Measurements from ENCODE around the gene XYLT1. TPM values are rescaled to one million over a fixed set of nuclear protein-coding genes. Genes with fewer than 3 reads are reported as not detected.

XYLT1 gene
- polyA plus RNA-seq, 3 donors from 2014 or later = 0.79 to 6.2 (median 3.3) TPM

GRCh38 chr16:17245776-17246175 lies 225.0 kb downstream of the XYLT1 start:
- H3K27ac Mint-ChIP-seq = no peak overlapping the region
- H3K36me3 Mint-ChIP-seq = peaks cover 3 to 15% (median 5%) of the 10 kb centered on the region in 3 donors

GRCh38 chr16:17244872-17245551 lies 225.7 kb downstream of the XYLT1 start:
- Mint-ChIP-seq H3K4me3 (no peak overlapping the region), H3K27ac (no peak overlapping the region), H3K27me3 (ENCODE audit: low read depth in 3 of 3) (peaks cover 0 to 2% (median 1%) of the 10 kb centered on the region in 3 donors), H3K36me3 (peaks cover 0 to 13% (median 5%) of the 10 kb centered on the region in 3 donors), H3K9me3 (no peaks in the 10 kb centered on the region), H3K4me1 (peaks cover 43 to 46% of the 10 kb centered on the region in 2 donors)
- no peak for DNase-seq

More at GRCh38 chr16:17245776-17246175, 225.0 kb downstream of the XYLT1 start:
- no peak for DNase-seq
- Mint-ChIP-seq H3K27me3 (ENCODE audit: low read depth in 3 of 3) (peaks cover 0 to 2% (median 1%) of the 10 kb centered on the region in 3 donors), H3K9me3 (no peaks in the 10 kb centered on the region), H3K4me3 (no peak overlapping the region), H3K4me1 (peaks cover 40 to 49% of the 10 kb centered on the region in 2 donors)

GRCh38 chr16:17241264-17241835 lies 229.4 kb downstream of the XYLT1 start:
- H3K27ac Mint-ChIP-seq = no peak overlapping the region
- H3K36me3 Mint-ChIP-seq = peaks cover 0 to 24% (median 10%) of the 10 kb centered on the region in 3 donors
- peaks cover 49 to 58% of the 10 kb centered on the region in 2 donors for H3K4me1 Mint-ChIP-seq
- H3K27me3 Mint-ChIP-seq (ENCODE audit: low read depth in 3 of 3) = peaks cover 0 to 2% (median 1%) of the 10 kb centered on the region in 3 donors
- no peaks in the 10 kb centered on the region for H3K9me3 Mint-ChIP-seq
- DNase-seq = no peak
- H3K4me3 Mint-ChIP-seq = no peak overlapping the region

- peak overlapping the region in 4 of 6 donors; percentile 13 to 59 (median 36) for H3K27ac Mint-ChIP-seq
- H3K4me3 Mint-ChIP-seq = peak overlapping the region in 2 of 5 donors; percentile 29 to 31
Measured at GRCh38 chr16:17238285-17239028, 232.3 kb downstream of the XYLT1 start.

GRCh38 chr16:17237350-17237944 lies 233.3 kb downstream of the XYLT1 start:
- peak overlapping the region in 1 of 5 donors; percentile 3 for H3K4me3 Mint-ChIP-seq
- peaks cover 38 to 50% of the 10 kb centered on the region in 2 donors for H3K4me1 Mint-ChIP-seq
- no peak for DNase-seq
- peak overlapping the region in 3 of 6 donors; percentile 31 to 63 (median 39) for H3K27ac Mint-ChIP-seq
- peaks cover 0 to 3% (median 2%) of the 10 kb centered on the region in 3 donors for H3K27me3 Mint-ChIP-seq (ENCODE audit: low read depth in 3 of 3)
- H3K9me3 Mint-ChIP-seq = no peaks in the 10 kb centered on the region
- H3K36me3 Mint-ChIP-seq = peaks cover 0 to 19% (median 13%) of the 10 kb centered on the region in 3 donors

More at GRCh38 chr16:17238285-17239028, 232.3 kb downstream of the XYLT1 start:
- H3K9me3 Mint-ChIP-seq = no peaks in the 10 kb centered on the region
- peaks cover 0 to 1% (median 0%) of the 10 kb centered on the region in 3 donors for H3K27me3 Mint-ChIP-seq (ENCODE audit: low read depth in 3 of 3)
- H3K36me3 Mint-ChIP-seq = peaks cover 0 to 24% (median 13%) of the 10 kb centered on the region in 3 donors
- DNase-seq = peak in 1 of 3 donors; percentile 30
- H3K4me1 Mint-ChIP-seq = peaks cover 30 to 40% of the 10 kb centered on the region in 2 donors

GRCh38 chr16:17235147-17235815 lies 235.5 kb downstream of the XYLT1 start:
- Mint-ChIP-seq H3K9me3 (no peaks in the 10 kb centered on the region), H3K27me3 (ENCODE audit: low read depth in 3 of 3) (peaks cover 3 to 4% (median 3%) of the 10 kb centered on the region in 3 donors), H3K4me3 (no peak overlapping the region), H3K36me3 (peaks cover 3 to 24% (median 18%) of the 10 kb centered on the region in 3 donors), H3K4me1 (peaks cover 40 to 53% of the 10 kb centered on the region in 2 donors), H3K27ac (no peak overlapping the region)
- no peak for DNase-seq

- Mint-ChIP-seq H3K27ac (peak overlapping the region in 2 of 6 donors; percentile 1 to 32), H3K9me3 (no peaks in the 10 kb centered on the region), H3K27me3 (ENCODE audit: low read depth in 3 of 3) (peaks cover 3 to 4% (median 3%) of the 10 kb centered on the region in 3 donors), H3K4me3 (no peak overlapping the region), H3K36me3 (peaks cover 4 to 13% (median 9%) of the 10 kb centered on the region in 3 donors), H3K4me1 (peaks cover 23 to 34% of the 10 kb centered on the region in 2 donors)
- DNase-seq = no peak
Measured at GRCh38 chr16:17233318-17234002, 237.3 kb downstream of the XYLT1 start.

- peaks cover 15 to 25% of the 10 kb centered on the region in 2 donors for H3K4me1 Mint-ChIP-seq
- H3K27ac Mint-ChIP-seq = peak overlapping the region; percentile 1 to 67 (median 28)
- no peaks in the 10 kb centered on the region for H3K9me3 Mint-ChIP-seq
- H3K27me3 Mint-ChIP-seq (ENCODE audit: low read depth in 3 of 3) = peaks cover 3 to 5% (median 4%) of the 10 kb centered on the region in 3 donors
- H3K36me3 Mint-ChIP-seq = peaks cover 4 to 19% (median 14%) of the 10 kb centered on the region in 3 donors
- peak; percentile 59 to 66 (median 61) for DNase-seq
- no peak overlapping the region for H3K4me3 Mint-ChIP-seq
Measured at GRCh38 chr16:17232487-17232886, 238.3 kb downstream of the XYLT1 start.

- Mint-ChIP-seq H3K4me1 (peaks cover 16 to 19% of the 10 kb centered on the region in 2 donors), H3K4me3 (no peak overlapping the region), H3K27ac (no peak overlapping the region), H3K27me3 (ENCODE audit: low read depth in 3 of 3) (peaks cover 3 to 7% (median 4%) of the 10 kb centered on the region in 3 donors), H3K9me3 (no peaks in the 10 kb centered on the region), H3K36me3 (peaks cover 4 to 24% (median 19%) of the 10 kb centered on the region in 3 donors)
- DNase-seq = no peak
Measured at GRCh38 chr16:17231972-17232371, 238.8 kb downstream of the XYLT1 start.

- H3K27ac Mint-ChIP-seq = no peak overlapping the region
- H3K4me3 Mint-ChIP-seq = no peak overlapping the region
- H3K27me3 Mint-ChIP-seq (ENCODE audit: low read depth in 3 of 3) = peaks cover 3 to 7% (median 6%) of the 10 kb centered on the region in 3 donors
- peaks cover 4 to 25% (median 18%) of the 10 kb centered on the region in 3 donors for H3K36me3 Mint-ChIP-seq
- no peak for DNase-seq
- no peaks in the 10 kb centered on the region for H3K9me3 Mint-ChIP-seq
- peaks cover 17 to 18% of the 10 kb centered on the region in 2 donors for H3K4me1 Mint-ChIP-seq
Measured at GRCh38 chr16:17230932-17231581, 239.7 kb downstream of the XYLT1 start.

GRCh38 chr16:17229766-17230165 lies 241.0 kb downstream of the XYLT1 start:
- Mint-ChIP-seq H3K4me1 (peaks cover 29 to 31% of the 10 kb centered on the region in 2 donors), H3K4me3 (no peak overlapping the region), H3K36me3 (peaks cover 4 to 22% (median 18%) of the 10 kb centered on the region in 3 donors), H3K27ac (peak overlapping the region in 2 of 6 donors; percentile 16 to 37), H3K9me3 (no peaks in the 10 kb centered on the region), H3K27me3 (ENCODE audit: low read depth in 3 of 3) (peaks cover 8 to 12% (median 11%) of the 10 kb centered on the region in 3 donors)
- DNase-seq = no peak

GRCh38 chr16:17229131-17229530 lies 241.6 kb downstream of the XYLT1 start:
- H3K4me1 Mint-ChIP-seq = peaks cover 35 to 37% of the 10 kb centered on the region in 2 donors
- no peaks in the 10 kb centered on the region for H3K9me3 Mint-ChIP-seq
- no peak for DNase-seq
- H3K36me3 Mint-ChIP-seq = peaks cover 4 to 22% (median 18%) of the 10 kb centered on the region in 3 donors
- peak overlapping the region in 1 of 6 donors; percentile 37 for H3K27ac Mint-ChIP-seq
- no peak overlapping the region for H3K4me3 Mint-ChIP-seq
- H3K27me3 Mint-ChIP-seq (ENCODE audit: low read depth in 3 of 3) = peaks cover 11 to 16% (median 12%) of the 10 kb centered on the region in 3 donors
